SW480 (cell line): ENCODE results near the gene CTDNEP1.
A peak's percentile ranks its signal among the peaks of the same experiment; 100 is the strongest.

Experiments used
- DNase-seq: peaks from one replicate; pipeline ENCODE4 v3.0.0-alpha.2; 2016; ENCODE audit warnings: low spot score

CTDNEP1 gene

GRCh38 chr17:7280519-7281073 is 29.1 kb upstream of the CTDNEP1 start:
- DNase-seq: peak; percentile 90

GRCh38 chr17:7279448-7279847 is 27.9 kb upstream of the CTDNEP1 start:
- DNase-seq: no peak

- no peak for DNase-seq
Measured at GRCh38 chr17:7266784-7267183, 15.2 kb upstream of the CTDNEP1 start.

GRCh38 chr17:7263801-7264078 is 12.2 kb upstream of the CTDNEP1 start:
- no peak for DNase-seq

GRCh38 chr17:7262935-7263800 is 11.6 kb upstream of the CTDNEP1 start:
- peak; percentile 74 for DNase-seq

GRCh38 chr17:7262192-7262934 is 10.8 kb upstream of the CTDNEP1 start, which contains the start of gene CLDN7:
Gene CLDN7, minus strand, starts transcription at chr17:7262478. Its CDS starts 435 bp downstream, at chr17:7262043.
- DNase-seq: peak; percentile 91

GRCh38 chr17:7261379-7262191 is 10.1 kb upstream of the CTDNEP1 start:
- DNase-seq: no peak

GRCh38 chr17:7260651-7261378 is 9.3 kb upstream of the CTDNEP1 start:
- peak; percentile 74 for DNase-seq

- no peak for DNase-seq
Measured at GRCh38 chr17:7260151-7260550, 8.6 kb upstream of the CTDNEP1 start.

GRCh38 chr17:7259555-7259889 is 8.0 kb upstream of the CTDNEP1 start:
- no peak for DNase-seq

- peak; percentile 85 for DNase-seq
Measured at GRCh38 chr17:7258731-7259554, 7.4 kb upstream of the CTDNEP1 start.

GRCh38 chr17:7256766-7257456 is 5.4 kb upstream of the CTDNEP1 start:
- DNase-seq: no peak

GRCh38 chr17:7254511-7254910 is 3.0 kb upstream of the CTDNEP1 start:
- DNase-seq: no peak

GRCh38 chr17:7253082-7253481 is 1.5 kb upstream of the CTDNEP1 start:
- no peak for DNase-seq

- DNase-seq: peak; percentile 95
Measured at GRCh38 chr17:7252176-7253043, 876 bp upstream of the CTDNEP1 start, which contains the start of gene ELP5. Gene ELP5, plus strand, starts transcription at chr17:7252215. Its CDS starts 336 bp downstream, at chr17:7252551.

- DNase-seq: no peak
Measured at GRCh38 chr17:7250695-7251627, 573 bp downstream of the CTDNEP1 start.

GRCh38 chr17:7249830-7250229 is 1.7 kb downstream of the CTDNEP1 start:
- no peak for DNase-seq

- no peak for DNase-seq
Measured at GRCh38 chr17:7249214-7249613, 2.3 kb downstream of the CTDNEP1 start.
